Measurements from ENCODE around the gene FGF22. TPM values are rescaled to one million over a fixed set of nuclear protein-coding genes. Genes with fewer than 3 reads are reported as not detected.
"Not testable (repeated sequence)": the region's sequence is repeated elsewhere in the genome, so short reads cannot be mapped to it uniquely, and the experiment has no call there.

Gene FGF22
- total RNA-seq, 1 donor from 2014 or later, result not detected

- intact Hi-C loops (cut with micrococcal nuclease), result no loop called here
These were observed 18.6 kb downstream of the FGF22 start for GRCh38 chr19:658059-658839.

GRCh38 chr19:658916-659839, 19.5 kb downstream of the FGF22 start:
- intact Hi-C loops (cut with micrococcal nuclease), result no loop called here

- intact Hi-C loops (cut with micrococcal nuclease), result no loop called here
These were observed 21.2 kb downstream of the FGF22 start for GRCh38 chr19:660793-661426.

- intact Hi-C loops (cut with micrococcal nuclease), result loop anchor here (2.0 kb wide), 1 partner anchor 151 kb away; no protein-coding TSS in a partner anchor
These were observed 21.9 kb downstream of the FGF22 start for GRCh38 chr19:661427-662196.

GRCh38 chr19:662207-662961, 22.7 kb downstream of the FGF22 start:
- intact Hi-C loops (cut with micrococcal nuclease), result loop anchor here (2.0 kb wide), 1 partner anchor 152 kb away; no protein-coding TSS in a partner anchor

- intact Hi-C loops (cut with micrococcal nuclease), result loop anchor here (1.0 to 2.0 kb wide), 5 partner anchors 17 to 152 kb away; partner anchors contain the start of genes BSG, POLRMT and PTBP1
These were observed 23.4 kb downstream of the FGF22 start, which contains the start of gene RNF126 for GRCh38 chr19:662962-663681. RNF126 (minus strand) TSS chr19:663214; CDS start chr19:663121, 93 bp downstream.

- intact Hi-C loops (cut with micrococcal nuclease), result loop anchor here (1.0 to 2.0 kb wide), 5 partner anchors 17 to 153 kb away; partner anchors contain the start of genes BSG, POLRMT and PTBP1
These were observed 24.0 kb downstream of the FGF22 start for GRCh38 chr19:663682-664117.

- intact Hi-C loops (cut with micrococcal nuclease), result loop anchor here (1.0 kb wide), 1 partner anchor 69 kb away; no protein-coding TSS in a partner anchor
These were observed 25.3 kb downstream of the FGF22 start for GRCh38 chr19:664913-665443.

- intact Hi-C loops (cut with micrococcal nuclease), result not testable (repeated sequence)
These were observed 27.4 kb downstream of the FGF22 start for GRCh38 chr19:666985-667573.

GRCh38 chr19:668675-669434, 29.2 kb downstream of the FGF22 start:
- intact Hi-C loops (cut with micrococcal nuclease), result not testable (repeated sequence)

- intact Hi-C loops (cut with micrococcal nuclease), result no loop called here
These were observed 31.0 kb downstream of the FGF22 start for GRCh38 chr19:670609-671075.

GRCh38 chr19:674282-675151, 34.8 kb downstream of the FGF22 start:
- intact Hi-C loops (cut with micrococcal nuclease), result no loop called here

- intact Hi-C loops (cut with micrococcal nuclease), result no loop called here
These were observed 36.3 kb downstream of the FGF22 start for GRCh38 chr19:676007-676338.

GRCh38 chr19:676339-677105, 36.8 kb downstream of the FGF22 start, which contains the start of gene FSTL3:
FSTL3 (plus strand) TSS chr19:676392; CDS start chr19:676424, 32 bp downstream.
- intact Hi-C loops (cut with micrococcal nuclease), result no loop called here

GRCh38 chr19:677201-677600, 37.5 kb downstream of the FGF22 start:
- intact Hi-C loops (cut with micrococcal nuclease), result no loop called here
